Neural cell (in vitro differentiated cells): ENCODE results near the gene SCRN2.

ENCODE experiments used
- CTCF ChIP-seq: fragments of 450-650 bp; IDR thresholded peaks from 2 replicates; pipeline ENCODE4 v1.5.1; 2014; ENCODE audit warnings: antibody characterized with exemption, mild to moderate bottlenecking, moderate library complexity; ENCODE audit not compliant: poor library complexity, severe bottlenecking
- POLR2AphosphoS5 ChIP-seq: IDR thresholded peaks from 2 replicates; pipeline ENCODE4 v1.6.1; 2012
- REST ChIP-seq: IDR thresholded peaks from 2 replicates; pipeline ENCODE4 v1.6.1; 2012; ENCODE audit warnings: borderline replicate concordance

GRCh38 chr17:47862621-47863440 is 21.8 kb upstream of the SCRN2 start:
- TF ChIP-seq CTCF: no peak
- no peak for TF ChIP-seq REST
- TF ChIP-seq POLR2AphosphoS5: no peak
